K562 (cell line): ENCODE measurements around the gene ZKSCAN3. TPM values are rescaled to one million over a fixed set of nuclear protein-coding genes. Genes with fewer than 3 reads are reported as not detected.
A peak's percentile ranks its signal among the peaks of the same experiment; 100 is the strongest.

Source experiments
- EP300 ChIP-seq: IDR thresholded peaks from 2 replicates; pipeline ENCODE4 v1.6.1; 2012; ENCODE audit warnings: low read length, improper control_type of control experiment
- MTF1 ChIP-seq: fragments of 250-450 bp; sonication (Bioruptor Pico); IDR thresholded peaks from 2 replicates; pipeline ENCODE4 v1.9.0; 2021; ENCODE audit warnings: moderate library complexity, mild to moderate bottlenecking, inconsistent platforms, borderline replicate concordance
- PTBP1 ChIP-seq: fragments of 200-400 bp; formaldehyde crosslinking; IDR thresholded peaks from 2 replicates; pipeline ENCODE4 v1.6.1; 2017; ENCODE audit warnings: low read depth, low read length
- RAD51 ChIP-seq: fragments of 450-650 bp; IDR thresholded peaks from 2 replicates; pipeline ENCODE4 v1.7.1; 2016; ENCODE audit warnings: low read depth, mild to moderate bottlenecking, borderline replicate concordance
- RBM22 ChIP-seq: fragments of 200-400 bp; formaldehyde crosslinking; IDR thresholded peaks from 2 replicates; pipeline ENCODE4 v1.6.1; 2018; ENCODE audit warnings: low read length, low read depth; ENCODE audit not compliant: poor library complexity, severe bottlenecking
- SUPT5H ChIP-seq: fragments of 450-650 bp; IDR thresholded peaks from 2 replicates; pipeline ENCODE4 v1.6.1; 2016
- THRAP3 ChIP-seq: fragments of 450-650 bp; IDR thresholded peaks from 2 replicates; pipeline ENCODE4 v1.6.1; 2016; ENCODE audit warnings: mild to moderate bottlenecking, inconsistent platforms, borderline replicate concordance
- polyA plus RNA-seq, 8 experiments: library from polyadenylated mRNA; depleted of rRNA in 4 of 8; stranded (reverse) in 5 of 8; unstranded in 3 of 8; fragments of >200 nt; fragmentation: Nextera tagmentation in 2 of 8; fragmentation: Illumina TruSeq in 1 of 8; extraction: Ambion mirVana in 2 of 8; extraction: Trizol in 1 of 8; gene quantifications; 2 replicates each; pipeline versions ENCODE4 v1.2.1 to v1.2.3, GENCODE V29; 2011 to 2014; ENCODE audit warnings: inconsistent platforms in 1 of 8, missing spikeins in 1 of 8
- total RNA-seq, 7 experiments: library from RNA; depleted of rRNA in 6 of 7; stranded (reverse); fragments of >200 nt in 6 of 7; fragmentation: Illumina TruSeq in 2 of 7; extraction: Trizol in 2 of 7; gene quantifications; 2 replicates each; pipeline versions ENCODE4 v1.2.1 to v1.2.3, GENCODE V29; 2011 to 2021; ENCODE audit warnings: low replicate concordance in 1 of 7
- TF ChIP-seq, protein P1 (sequence below), 2 experiments: fragments of 450-650 bp; IDR thresholded peaks; 2 replicates each; pipeline ENCODE4 v1.6.1; 2016; ENCODE audit warnings: mild to moderate bottlenecking in 2 of 2, borderline replicate concordance in 1 of 2, low read depth in 1 of 2, moderate library complexity in 1 of 2
- TF ChIP-seq, protein P2 (sequence below): fragments of 250-450 bp; sonication (Bioruptor Pico); IDR thresholded peaks from 2 replicates; pipeline ENCODE4 v1.4.0; 2020; ENCODE audit warnings: mild to moderate bottlenecking, moderate library complexity
- TF ChIP-seq, protein P3 (sequence below): fragments of 250-450 bp; sonication (Bioruptor Pico); IDR thresholded peaks from 2 replicates; pipeline ENCODE4 v1.8.0; 2021; ENCODE audit warnings: mild to moderate bottlenecking, moderate library complexity
- TF ChIP-seq, protein P4 (sequence below): fragments of 200-800 bp; sonication (Bioruptor generic); IDR thresholded peaks from 2 replicates; pipeline ENCODE4 v1.6.1; 2017; ENCODE audit warnings: missing genetic modification characterization, missing compliant biosample characterization

Gene ZKSCAN3
- total and polyA plus RNA-seq, 9 of the 15 experiments (the other 6 are each of a cell fraction or from before 2014, with no cell fraction given), result 3.0 to 12.4 (median 10.2) TPM

DNA sequence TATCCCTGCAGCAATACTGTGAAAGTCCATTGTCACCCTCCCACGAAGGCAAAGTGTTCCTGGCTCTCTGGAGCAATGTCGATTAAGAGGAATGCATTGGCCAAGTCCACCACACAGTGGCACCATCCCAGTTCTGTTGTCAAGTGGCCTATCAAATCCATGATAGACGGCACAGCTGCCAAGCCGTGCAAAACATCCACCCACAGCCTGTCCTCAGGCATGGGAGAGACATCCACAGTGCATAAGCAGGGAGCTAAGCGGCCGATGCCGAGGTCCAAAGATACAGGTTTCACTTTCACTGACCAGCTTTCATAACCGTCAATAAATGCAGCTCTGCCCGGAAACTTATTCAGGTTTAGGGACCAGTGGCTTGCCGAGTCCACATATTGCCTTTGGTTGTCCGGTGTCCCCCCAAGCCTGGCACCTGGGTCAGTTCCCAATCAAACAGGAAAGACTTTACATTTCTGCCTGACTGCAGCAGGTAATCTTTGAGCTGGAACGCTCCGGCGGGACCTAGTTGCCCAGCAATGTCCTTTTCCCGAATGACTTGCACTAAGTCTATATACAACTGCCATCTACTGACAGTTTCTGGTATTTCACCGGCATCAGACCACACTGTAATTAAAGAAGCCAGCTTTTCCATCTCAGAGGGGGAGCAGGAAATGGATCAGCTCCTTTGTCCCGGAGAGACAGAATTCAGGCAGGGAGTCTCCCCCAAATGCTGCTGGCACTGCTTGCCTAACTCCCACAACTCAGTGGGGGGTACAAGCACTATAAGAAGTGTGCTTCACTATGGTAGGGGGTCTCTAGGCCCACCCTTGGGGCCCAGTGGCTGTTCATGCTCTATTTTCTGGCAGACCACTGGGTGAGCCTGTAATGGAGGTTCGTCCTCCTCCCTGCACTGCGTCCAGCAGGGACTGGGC, 6.3 kb downstream of the ZKSCAN3 start (continued):
- TF ChIP-seq, protein P1, sequence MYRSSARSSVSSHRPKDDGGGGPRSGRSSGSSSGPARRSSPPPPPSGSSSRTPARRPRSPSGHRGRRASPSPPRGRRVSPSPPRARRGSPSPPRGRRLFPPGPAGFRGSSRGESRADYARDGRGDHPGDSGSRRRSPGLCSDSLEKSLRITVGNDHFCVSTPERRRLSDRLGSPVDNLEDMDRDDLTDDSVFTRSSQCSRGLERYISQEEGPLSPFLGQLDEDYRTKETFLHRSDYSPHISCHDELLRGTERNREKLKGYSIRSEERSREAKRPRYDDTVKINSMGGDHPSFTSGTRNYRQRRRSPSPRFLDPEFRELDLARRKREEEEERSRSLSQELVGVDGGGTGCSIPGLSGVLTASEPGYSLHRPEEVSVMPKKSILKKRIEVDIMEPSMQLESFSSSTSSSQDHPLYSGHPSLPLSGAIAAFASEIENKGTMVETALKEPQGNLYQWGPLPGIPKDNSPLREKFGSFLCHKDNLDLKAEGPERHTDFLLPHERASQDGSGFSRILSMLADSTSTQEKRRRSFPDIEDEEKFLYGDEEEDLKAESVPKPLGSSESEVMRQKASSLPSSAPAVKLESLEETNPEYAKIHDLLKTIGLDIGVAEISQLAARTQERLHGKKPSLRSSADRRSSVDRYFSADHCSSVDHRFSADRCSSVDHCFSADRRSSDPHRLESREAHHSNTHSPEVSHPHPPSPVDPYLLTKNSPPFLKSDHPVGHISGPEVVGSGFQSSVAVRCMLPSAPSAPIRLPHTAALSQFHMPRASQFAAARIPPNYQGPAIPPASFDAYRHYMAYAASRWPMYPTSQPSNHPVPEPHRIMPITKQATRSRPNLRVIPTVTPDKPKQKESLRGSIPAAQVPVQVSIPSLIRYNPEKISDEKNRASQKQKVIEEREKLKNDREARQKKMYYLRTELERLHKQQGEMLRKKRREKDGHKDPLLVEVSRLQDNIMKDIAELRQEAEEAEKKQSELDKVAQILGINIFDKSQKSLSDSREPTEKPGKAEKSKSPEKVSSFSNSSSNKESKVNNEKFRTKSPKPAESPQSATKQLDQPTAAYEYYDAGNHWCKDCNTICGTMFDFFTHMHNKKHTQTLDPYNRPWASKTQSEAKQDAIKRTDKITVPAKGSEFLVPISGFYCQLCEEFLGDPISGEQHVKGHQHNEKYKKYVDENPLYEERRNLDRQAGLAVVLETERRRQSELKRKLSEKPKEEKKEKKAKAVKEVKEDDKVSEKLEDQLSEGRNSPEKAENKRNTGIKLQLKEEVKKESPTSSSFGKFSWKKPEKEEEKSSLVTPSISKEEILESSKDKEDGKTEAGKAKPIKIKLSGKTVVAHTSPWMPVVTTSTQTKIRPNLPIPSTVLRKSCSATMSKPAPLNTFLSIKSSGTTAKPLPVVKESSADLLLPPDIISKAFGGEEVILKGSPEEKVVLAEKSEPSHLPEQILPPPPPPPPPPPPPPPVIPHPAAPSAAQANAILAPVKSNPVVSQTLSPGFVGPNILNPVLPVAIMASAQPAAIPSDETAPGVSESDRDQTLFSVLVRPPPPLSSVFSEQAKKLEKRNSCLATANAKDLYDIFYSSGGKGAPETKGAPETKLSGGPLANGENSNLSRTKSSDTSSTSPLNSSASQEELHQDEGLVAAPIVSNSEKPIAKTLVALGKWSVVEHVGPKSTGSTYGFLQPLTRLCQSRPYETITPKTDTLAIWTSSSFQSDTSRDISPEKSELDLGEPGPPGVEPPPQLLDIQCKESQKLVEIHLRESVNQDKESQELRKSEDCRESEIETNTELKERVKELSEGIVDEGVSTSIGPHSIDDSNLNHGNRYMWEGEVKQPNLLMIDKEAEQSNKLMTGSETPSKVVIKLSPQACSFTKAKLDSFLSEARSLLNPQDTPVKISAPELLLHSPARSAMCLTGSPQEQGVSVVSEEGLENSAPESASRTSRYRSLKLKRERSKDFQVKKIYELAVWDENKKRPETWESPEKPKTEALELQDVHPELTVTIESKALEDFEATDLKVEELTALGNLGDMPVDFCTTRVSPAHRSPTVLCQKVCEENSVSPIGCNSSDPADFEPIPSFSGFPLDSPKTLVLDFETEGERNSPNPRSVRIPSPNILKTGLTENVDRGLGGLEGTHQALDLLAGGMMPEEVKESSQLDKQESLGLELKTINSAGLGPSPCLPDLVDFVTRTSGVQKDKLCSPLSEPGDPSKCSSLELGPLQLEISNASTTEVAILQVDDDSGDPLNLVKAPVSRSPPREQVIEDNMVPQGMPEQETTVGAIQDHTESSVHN (IDR thresholded peaks at IDR 0.05; ENCODE audit: borderline replicate concordance in 1 of 2, low read depth in 1 of 2), result no peak
- TF ChIP-seq, protein P2, sequence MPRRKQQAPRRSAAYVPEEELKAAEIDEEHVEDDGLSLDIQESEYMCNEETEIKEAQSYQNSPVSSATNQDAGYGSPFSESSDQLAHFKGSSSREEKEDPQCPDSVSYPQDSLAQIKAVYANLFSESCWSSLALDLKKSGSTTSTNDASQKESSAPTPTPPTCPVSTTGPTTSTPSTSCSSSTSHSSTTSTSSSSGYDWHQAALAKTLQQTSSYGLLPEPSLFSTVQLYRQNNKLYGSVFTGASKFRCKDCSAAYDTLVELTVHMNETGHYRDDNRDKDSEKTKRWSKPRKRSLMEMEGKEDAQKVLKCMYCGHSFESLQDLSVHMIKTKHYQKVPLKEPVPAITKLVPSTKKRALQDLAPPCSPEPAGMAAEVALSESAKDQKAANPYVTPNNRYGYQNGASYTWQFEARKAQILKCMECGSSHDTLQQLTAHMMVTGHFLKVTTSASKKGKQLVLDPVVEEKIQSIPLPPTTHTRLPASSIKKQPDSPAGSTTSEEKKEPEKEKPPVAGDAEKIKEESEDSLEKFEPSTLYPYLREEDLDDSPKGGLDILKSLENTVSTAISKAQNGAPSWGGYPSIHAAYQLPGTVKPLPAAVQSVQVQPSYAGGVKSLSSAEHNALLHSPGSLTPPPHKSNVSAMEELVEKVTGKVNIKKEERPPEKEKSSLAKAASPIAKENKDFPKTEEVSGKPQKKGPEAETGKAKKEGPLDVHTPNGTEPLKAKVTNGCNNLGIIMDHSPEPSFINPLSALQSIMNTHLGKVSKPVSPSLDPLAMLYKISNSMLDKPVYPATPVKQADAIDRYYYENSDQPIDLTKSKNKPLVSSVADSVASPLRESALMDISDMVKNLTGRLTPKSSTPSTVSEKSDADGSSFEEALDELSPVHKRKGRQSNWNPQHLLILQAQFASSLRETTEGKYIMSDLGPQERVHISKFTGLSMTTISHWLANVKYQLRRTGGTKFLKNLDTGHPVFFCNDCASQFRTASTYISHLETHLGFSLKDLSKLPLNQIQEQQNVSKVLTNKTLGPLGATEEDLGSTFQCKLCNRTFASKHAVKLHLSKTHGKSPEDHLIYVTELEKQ (CRISPR knock-in tag), result no peak
- TF ChIP-seq RAD51 (no peak), THRAP3 (no peak), EP300 (peak; percentile 57; the same call in 1 of the 2 replicates), PTBP1 (no peak), SUPT5H (no peak), MTF1 (CRISPR knock-in tag) (no peak), RBM22 (no peak)
- TF ChIP-seq, protein P3, sequence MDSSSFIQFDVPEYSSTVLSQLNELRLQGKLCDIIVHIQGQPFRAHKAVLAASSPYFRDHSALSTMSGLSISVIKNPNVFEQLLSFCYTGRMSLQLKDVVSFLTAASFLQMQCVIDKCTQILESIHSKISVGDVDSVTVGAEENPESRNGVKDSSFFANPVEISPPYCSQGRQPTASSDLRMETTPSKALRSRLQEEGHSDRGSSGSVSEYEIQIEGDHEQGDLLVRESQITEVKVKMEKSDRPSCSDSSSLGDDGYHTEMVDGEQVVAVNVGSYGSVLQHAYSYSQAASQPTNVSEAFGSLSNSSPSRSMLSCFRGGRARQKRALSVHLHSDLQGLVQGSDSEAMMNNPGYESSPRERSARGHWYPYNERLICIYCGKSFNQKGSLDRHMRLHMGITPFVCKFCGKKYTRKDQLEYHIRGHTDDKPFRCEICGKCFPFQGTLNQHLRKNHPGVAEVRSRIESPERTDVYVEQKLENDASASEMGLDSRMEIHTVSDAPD (CRISPR knock-in tag), result no peak
- TF ChIP-seq, protein P4, sequence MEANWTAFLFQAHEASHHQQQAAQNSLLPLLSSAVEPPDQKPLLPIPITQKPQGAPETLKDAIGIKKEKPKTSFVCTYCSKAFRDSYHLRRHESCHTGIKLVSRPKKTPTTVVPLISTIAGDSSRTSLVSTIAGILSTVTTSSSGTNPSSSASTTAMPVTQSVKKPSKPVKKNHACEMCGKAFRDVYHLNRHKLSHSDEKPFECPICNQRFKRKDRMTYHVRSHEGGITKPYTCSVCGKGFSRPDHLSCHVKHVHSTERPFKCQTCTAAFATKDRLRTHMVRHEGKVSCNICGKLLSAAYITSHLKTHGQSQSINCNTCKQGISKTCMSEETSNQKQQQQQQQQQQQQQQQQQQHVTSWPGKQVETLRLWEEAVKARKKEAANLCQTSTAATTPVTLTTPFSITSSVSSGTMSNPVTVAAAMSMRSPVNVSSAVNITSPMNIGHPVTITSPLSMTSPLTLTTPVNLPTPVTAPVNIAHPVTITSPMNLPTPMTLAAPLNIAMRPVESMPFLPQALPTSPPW (CRISPR knock-in tag), result no peak; the same call in 1 of the 2 replicates
